ACHN (cell line): ENCODE measurements around the gene TCF12.
A peak's percentile ranks its signal among the peaks of the same experiment; 100 is the strongest.

ENCODE experiments used
- DNase-seq: peaks from one replicate; pipeline ENCODE4 v3.0.0-alpha.2; 2015
- in situ Hi-C: cut with HindIII; loops from 2 replicates; pipeline ENCODE4 v1.10.0; 2017; ENCODE audit warnings: low sequenced_read_pairs, low pct_ligation_motif_present, low pct_unique_long_range_greater_than_20kb

The TCF12 gene

GRCh38 chr15:57234156-57234555, 315.7 kb downstream of the TCF12 start:
- peak; percentile 68 for DNase-seq
- in situ Hi-C loops: no loop called here

DNA sequence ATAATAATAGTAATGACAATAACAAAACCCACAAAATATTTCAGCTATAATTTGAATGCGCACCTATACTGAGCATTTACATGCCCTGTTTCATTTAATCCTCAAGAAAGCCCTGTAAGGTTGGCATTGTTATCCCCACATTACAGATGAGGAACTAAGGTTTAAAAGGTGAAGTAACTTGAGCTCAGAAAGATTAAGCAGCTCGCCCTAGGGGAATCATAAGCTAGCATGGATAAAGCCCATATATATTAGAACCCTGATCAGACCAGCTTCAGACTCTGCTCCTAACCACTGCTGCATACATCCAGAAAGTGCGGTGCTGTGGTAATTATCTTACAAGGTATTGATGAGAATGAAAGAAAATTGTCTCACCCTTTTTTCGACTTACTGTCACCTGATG, 316.7 kb downstream of the TCF12 start:
- no peak for DNase-seq
- in situ Hi-C loops: no loop called here

DNA sequence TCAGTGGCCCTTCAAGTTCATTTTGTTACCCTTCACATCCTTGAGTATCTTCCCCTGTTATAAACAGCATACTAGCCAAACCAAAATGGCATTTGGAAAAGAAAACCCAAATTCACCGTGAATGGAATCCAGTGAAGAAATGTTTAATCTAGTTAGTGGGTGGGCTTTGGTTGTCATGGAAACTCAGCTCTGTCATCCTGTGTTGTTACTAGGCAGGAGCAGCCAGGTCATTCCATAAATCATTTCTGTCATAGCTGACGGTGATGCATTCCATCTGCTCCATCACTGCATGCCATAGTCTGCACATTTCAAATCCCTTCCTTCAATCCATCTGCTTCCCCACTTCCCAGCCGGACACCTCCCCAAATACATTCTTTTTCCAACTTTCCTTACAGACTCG, 317.4 kb downstream of the TCF12 start:
- in situ Hi-C loops: no loop called here
- DNase-seq: peak; percentile 84

GRCh38 chr15:57236561-57237300, 318.3 kb downstream of the TCF12 start:
- in situ Hi-C loops: no loop called here
- no peak for DNase-seq

- in situ Hi-C loops: no loop called here
- DNase-seq: no peak
Observed at GRCh38 chr15:57237301-57237642, 318.8 kb downstream of the TCF12 start.

DNA sequence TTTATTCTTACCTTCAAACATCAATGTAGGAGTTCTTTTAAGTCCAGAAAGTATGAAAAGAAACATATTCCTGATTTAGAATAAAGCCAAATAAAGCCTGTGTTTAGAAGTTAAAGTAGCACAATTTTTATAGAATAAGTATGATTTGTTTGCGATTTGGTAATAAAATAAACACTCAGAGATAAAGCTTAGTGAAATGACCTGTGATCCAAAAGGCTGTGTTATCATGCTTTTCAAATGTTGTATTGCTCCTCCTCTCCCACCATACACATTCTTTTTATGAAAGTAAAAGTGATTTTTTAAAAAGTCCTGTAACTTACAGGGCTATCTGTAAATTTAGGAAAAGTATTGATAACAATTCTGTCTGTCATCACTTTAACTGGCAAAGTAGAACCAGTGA, 319.2 kb downstream of the TCF12 start:
- in situ Hi-C loops: no loop called here
- DNase-seq: no peak

- in situ Hi-C loops: no loop called here
- DNase-seq: no peak
Observed at GRCh38 chr15:57245130-57245529, 326.7 kb downstream of the TCF12 start.

- no peak for DNase-seq
- in situ Hi-C loops: no loop called here
Observed at GRCh38 chr15:57245714-57246113, 327.3 kb downstream of the TCF12 start.

- in situ Hi-C loops: no loop called here
- no peak for DNase-seq
Observed at GRCh38 chr15:57248074-57248473, 329.6 kb downstream of the TCF12 start.

DNA sequence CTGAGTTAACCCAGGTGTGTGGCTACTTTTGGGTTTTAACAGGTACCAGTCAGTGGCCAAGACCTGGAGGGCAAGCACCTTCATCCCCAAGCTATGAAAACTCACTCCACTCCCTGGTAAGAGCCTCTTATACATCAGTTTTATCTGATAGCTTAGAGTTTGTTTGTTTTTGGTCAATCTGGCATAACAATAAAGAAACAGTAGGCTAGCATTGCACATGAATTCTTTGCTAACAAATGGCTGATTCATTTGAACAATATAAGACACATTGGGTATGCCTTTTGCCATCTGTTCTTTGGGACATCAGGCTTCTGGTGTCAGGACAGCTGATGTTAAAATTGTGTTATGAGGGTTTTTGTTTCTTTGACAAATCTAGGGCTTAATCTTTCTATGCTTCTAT, 332.9 kb downstream of the TCF12 start:
- in situ Hi-C loops: no loop called here
- no peak for DNase-seq

GRCh38 chr15:57251941-57252340, 333.5 kb downstream of the TCF12 start:
- DNase-seq: no peak
- in situ Hi-C loops: no loop called here

DNA sequence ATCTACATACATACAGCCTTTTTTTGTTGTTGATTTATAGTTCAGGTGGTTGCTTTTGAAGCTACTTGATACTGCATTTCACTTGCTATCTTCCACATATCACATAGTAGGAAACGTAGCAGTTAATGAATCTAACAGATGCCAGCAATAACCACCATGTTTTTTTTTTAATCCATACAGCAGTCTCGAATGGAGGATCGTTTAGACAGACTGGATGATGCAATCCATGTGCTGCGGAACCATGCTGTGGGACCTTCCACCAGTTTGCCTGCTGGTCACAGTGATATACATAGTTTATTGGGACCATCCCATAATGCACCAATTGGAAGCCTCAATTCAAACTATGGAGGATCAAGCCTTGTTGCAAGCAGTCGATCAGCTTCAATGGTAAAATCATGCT, 334.6 kb downstream of the TCF12 start:
- in situ Hi-C loops: no loop called here
- no peak for DNase-seq

GRCh38 chr15:57253500-57253899, 335.1 kb downstream of the TCF12 start:
- in situ Hi-C loops: no loop called here
- DNase-seq: no peak

DNA sequence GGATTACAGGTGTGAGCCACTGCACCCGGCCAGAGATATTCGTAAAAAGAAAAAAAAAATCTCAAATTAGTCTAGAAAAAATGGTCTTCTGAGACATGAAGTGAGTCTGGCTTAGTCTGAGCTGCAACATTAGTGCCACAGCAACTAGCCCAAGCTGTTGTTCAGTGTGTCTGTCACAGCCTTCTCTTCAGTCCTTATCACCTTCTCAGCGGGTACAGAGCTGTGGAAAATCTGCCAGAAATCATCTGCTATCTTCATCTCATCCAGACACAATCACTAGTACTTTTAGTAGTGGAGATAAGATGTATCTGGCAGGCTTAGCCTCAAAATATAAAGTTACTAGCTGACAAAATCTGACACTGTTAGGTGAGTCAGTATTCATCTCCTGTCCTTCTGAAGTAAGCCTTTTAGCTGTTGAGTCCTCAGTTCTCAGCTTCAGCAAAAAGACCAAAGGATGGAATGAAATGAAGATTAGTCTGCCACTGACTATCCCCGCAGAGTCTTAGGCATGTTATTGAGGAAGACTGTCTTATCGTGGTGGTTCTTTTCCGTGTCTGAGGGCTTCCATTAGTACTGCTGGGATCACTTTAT, 337.4 kb downstream of the TCF12 start:
- DNase-seq: no peak
- in situ Hi-C loops: no loop called here

GRCh38 chr15:57256939-57257338, 338.5 kb downstream of the TCF12 start:
- no peak for DNase-seq
- in situ Hi-C loops: no loop called here

GRCh38 chr15:57259568-57260040, 341.2 kb downstream of the TCF12 start:
- no peak for DNase-seq
- in situ Hi-C loops: no loop called here

GRCh38 chr15:57263520-57263919, 345.1 kb downstream of the TCF12 start:
- in situ Hi-C loops: no loop called here
- DNase-seq: no peak

DNA sequence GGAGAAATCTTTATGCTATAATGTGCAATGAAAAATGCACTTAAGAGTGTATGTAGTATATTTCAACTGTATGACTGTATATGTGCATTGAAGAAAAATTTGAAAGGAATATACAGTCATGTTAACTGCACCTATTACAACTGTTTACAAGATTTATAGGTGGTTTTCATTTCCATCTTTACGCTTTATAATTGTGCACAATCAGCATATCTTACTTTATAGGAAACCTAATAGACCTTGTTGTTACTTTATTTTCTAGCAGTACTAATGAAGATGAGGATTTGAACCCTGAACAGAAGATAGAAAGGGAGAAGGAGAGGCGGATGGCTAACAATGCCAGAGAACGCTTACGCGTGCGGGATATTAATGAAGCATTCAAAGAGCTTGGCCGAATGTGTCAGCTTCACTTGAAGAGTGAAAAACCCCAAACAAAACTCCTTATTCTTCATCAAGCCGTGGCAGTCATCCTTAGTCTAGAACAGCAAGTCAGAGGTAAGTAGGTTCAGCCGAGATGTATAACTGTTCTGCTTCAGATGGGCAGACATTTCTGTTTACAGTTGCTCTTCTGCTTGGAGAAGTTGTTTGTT, 354.4 kb downstream of the TCF12 start:
- in situ Hi-C loops: no loop called here
- no peak for DNase-seq

GRCh38 chr15:57273402-57273801, 355.0 kb downstream of the TCF12 start:
- in situ Hi-C loops: no loop called here
- no peak for DNase-seq

DNA sequence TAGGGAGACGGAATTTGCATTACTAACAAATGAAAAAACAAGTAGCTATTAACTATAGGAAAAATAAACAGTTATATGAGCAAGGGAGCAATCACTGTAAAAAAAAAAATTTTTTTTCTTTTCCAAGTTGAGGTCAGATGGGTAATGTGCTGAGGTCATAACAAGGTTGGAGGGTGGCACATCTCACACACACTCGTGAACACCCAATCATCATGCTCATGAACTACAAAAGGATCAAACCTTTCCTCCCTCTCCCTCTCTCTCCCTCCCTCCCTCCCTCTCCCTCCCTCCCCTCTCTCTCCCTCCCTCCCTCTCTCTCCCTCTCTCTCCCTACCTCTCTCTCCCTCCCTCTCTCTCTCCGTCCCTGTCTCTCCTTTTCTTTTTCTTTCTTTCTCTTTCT, 360.0 kb downstream of the TCF12 start:
- in situ Hi-C loops: no loop called here

More for the DNA sequence above, 360.0 kb downstream of the TCF12 start:
- no peak for DNase-seq
